CD4-positive, CD25-positive, alpha-beta regulatory T cell (primary cell): ENCODE measurements around the gene NR2F2. TPM values are rescaled to one million over a fixed set of nuclear protein-coding genes. Genes with fewer than 3 reads are reported as not detected.

Experiments
- ATAC-seq, 2 donors: fragments of 150-1000 bp; cut with Tn5 transposase; one replicate each; pipeline ENCODE4 v1.10.0; 2021; ENCODE audit warnings: low read depth in 2 of 2, moderate number of reproducible peaks in 2 of 2, moderate library complexity in 1 of 2
- DNase-seq, 3 donors: peaks; one replicate each; pipeline versions ENCODE4 v3.0.0 to v3.0.0-alpha.2; 2012 to 2022; ENCODE audit warnings: mixed read lengths in 1 of 3
- H3K27ac ChIP-seq: one replicate; pipeline ENCODE4 v1.7.0; 2013; ENCODE audit warnings: mild to moderate bottlenecking, low read length; ENCODE audit not compliant: insufficient read depth, poor library complexity, severe bottlenecking
- H3K27me3 ChIP-seq: one replicate; pipeline ENCODE4 v1.7.0; 2013; ENCODE audit warnings: low read length; ENCODE audit not compliant: control insufficient read depth, insufficient read depth
- H3K36me3 ChIP-seq: one replicate; pipeline ENCODE4 v1.7.0; 2013; ENCODE audit warnings: mild to moderate bottlenecking, low read length, moderate library complexity; ENCODE audit not compliant: control insufficient read depth, insufficient read depth
- H3K4me1 ChIP-seq: 2 replicates; pipeline ENCODE4 v1.7.0; 2013; ENCODE audit warnings: mild to moderate bottlenecking, low read length; ENCODE audit not compliant: insufficient read depth, control insufficient read depth, poor library complexity, severe bottlenecking
- H3K4me3 ChIP-seq: one replicate; pipeline ENCODE4 v1.7.0; 2013; ENCODE audit warnings: low read depth, mild to moderate bottlenecking, low read length, moderate library complexity
- H3K9me3 ChIP-seq, 2 experiments: 1 replicate in 1 of 2; 2 replicates in 1 of 2; pipeline ENCODE4 v1.7.0; 2013; ENCODE audit warnings: low read length in 2 of 2, mild to moderate bottlenecking in 1 of 2, moderate library complexity in 1 of 2; ENCODE audit not compliant: control insufficient read depth in 2 of 2
- H3K27ac Mint-ChIP-seq, 3 donors: one replicate each; pipeline ENCODE4 v1.8.0; 2020 to 2022; ENCODE audit warnings: mild to moderate bottlenecking in 3 of 3, mixed read lengths in 3 of 3, moderate library complexity in 2 of 3
- H3K27me3 Mint-ChIP-seq: one replicate; pipeline ENCODE4 v1.8.0; 2022; ENCODE audit warnings: mild to moderate bottlenecking, mixed read lengths
- H3K36me3 Mint-ChIP-seq: one replicate; pipeline ENCODE4 v1.8.0; 2020; ENCODE audit warnings: mixed read lengths
- H3K4me1 Mint-ChIP-seq, 4 donors: one replicate each; pipeline ENCODE4 v1.8.0; 2020 to 2022; ENCODE audit warnings: mixed read lengths in 4 of 4, mild to moderate bottlenecking in 1 of 4
- H3K4me3 Mint-ChIP-seq, 4 donors: one replicate each; pipeline ENCODE4 v1.8.0; 2020 to 2022; ENCODE audit warnings: mild to moderate bottlenecking in 4 of 4, mixed read lengths in 4 of 4, moderate library complexity in 3 of 4
- H3K9me3 Mint-ChIP-seq, 7 donors: one replicate each; pipeline ENCODE4 v1.8.0; 2020 to 2022; ENCODE audit warnings: mixed read lengths in 7 of 7, mild to moderate bottlenecking in 3 of 7, moderate library complexity in 2 of 7
- polyA plus RNA-seq, 4 donors: library from polyadenylated mRNA; unstranded; fragments of 300-500 nt; fragmentation: Illumina TruSeq; gene quantifications; one replicate each; pipeline ENCODE4 v1.2.3, GENCODE V29; 2021
- total RNA-seq: library from RNA; stranded (reverse); gene quantifications from one replicate; pipeline ENCODE4 v1.2.3, GENCODE V29; 2022

Gene NR2F2
- total and polyA plus RNA-seq, 5 donors from 2014 or later: not detected

DNA sequence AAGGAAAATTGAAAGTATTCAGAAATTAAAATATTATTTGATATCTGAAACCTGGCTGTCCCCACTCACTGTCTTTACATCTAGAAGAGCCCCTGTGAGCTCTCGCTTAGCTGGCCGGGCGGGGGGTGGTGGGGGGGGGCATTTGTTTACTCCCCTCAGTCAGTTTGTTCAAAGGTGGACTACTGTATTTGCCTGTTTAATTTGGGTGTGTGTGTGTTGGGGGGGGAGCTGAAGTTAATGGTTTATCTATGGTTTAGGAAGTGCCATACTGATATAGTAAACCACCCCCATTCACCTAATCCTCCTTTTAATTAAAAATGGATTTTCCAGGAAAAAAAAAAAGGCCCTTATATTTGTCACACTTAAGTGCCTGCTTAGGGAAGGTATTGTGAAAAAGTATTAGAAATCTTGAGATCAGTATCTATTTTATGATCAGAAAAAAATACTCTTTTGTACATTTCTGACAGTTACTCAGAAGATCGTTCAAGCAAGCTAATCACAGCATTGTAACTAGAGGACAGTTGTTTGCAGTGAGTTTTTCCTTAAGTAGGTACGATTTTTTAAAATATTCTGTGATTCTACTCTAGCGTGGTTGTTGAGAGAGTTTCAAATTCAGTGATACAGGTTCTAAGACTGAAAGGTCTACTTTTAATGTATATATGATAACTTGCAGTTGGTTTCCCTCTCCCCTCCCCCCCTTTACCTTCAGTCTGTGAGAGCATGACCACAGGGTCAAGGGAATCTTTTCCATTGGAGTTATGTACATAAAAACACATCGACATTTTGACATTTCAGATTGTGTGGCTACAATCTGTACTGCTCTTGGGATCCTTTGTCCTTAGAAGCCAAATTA, 8.5 kb downstream of the NR2F2 start:
- H3K4me3 Mint-ChIP-seq: peak overlapping the region in 1 of 4 donors; percentile 43
- H3K27me3 ChIP-seq: peaks cover 44% of the 10 kb centered on the region

GRCh38 chr15:96339619-96340347, 9.3 kb downstream of the NR2F2 start:
- Histone ChIP-seq H3K36me3 (no peaks in the 10 kb centered on the region), H3K9me3 (peaks cover 0 to 3% of the 10 kb centered on the region in 2 experiments), H3K4me1 (no peaks in the 10 kb centered on the region), H3K4me3 (no peak overlapping the region), H3K27me3 (peaks cover 43% of the 10 kb centered on the region), H3K27ac (no peak overlapping the region)
- Mint-ChIP-seq H3K36me3 (no peaks in the 10 kb centered on the region), H3K4me1 (peaks cover 0 to 17% (median 10%) of the 10 kb centered on the region in 4 donors), H3K27ac (no peak overlapping the region), H3K4me3 (peak overlapping the region in 1 of 4 donors; percentile 43), H3K27me3 (peaks cover 99% of the 10 kb centered on the region), H3K9me3 (peaks cover 0 to 23% (median 0%) of the 10 kb centered on the region in 7 donors)
- ATAC-seq (no peak), DNase-seq (no peak)

More for the DNA sequence above, 8.5 kb downstream of the NR2F2 start:
- Mint-ChIP-seq H3K27ac (no peak overlapping the region), H3K9me3 (peaks cover 0 to 23% (median 0%) of the 10 kb centered on the region in 7 donors), H3K4me1 (peaks cover 0 to 17% (median 10%) of the 10 kb centered on the region in 4 donors), H3K27me3 (peaks cover 99% of the 10 kb centered on the region), H3K36me3 (no peaks in the 10 kb centered on the region)
- H3K36me3 ChIP-seq: no peaks in the 10 kb centered on the region
- ATAC-seq: no peak
- H3K27ac ChIP-seq: no peak overlapping the region
- DNase-seq: no peak
- peaks cover 0 to 3% of the 10 kb centered on the region in 2 experiments for H3K9me3 ChIP-seq
- H3K4me1 ChIP-seq: no peaks in the 10 kb centered on the region
- no peak overlapping the region for H3K4me3 ChIP-seq

GRCh38 chr15:96340348-96340597, 9.8 kb downstream of the NR2F2 start:
- H3K27ac Mint-ChIP-seq: no peak overlapping the region
- Histone ChIP-seq H3K4me1 (no peaks in the 10 kb centered on the region), H3K9me3 (peaks cover 0 to 3% of the 10 kb centered on the region in 2 experiments), H3K36me3 (no peaks in the 10 kb centered on the region), H3K27me3 (peaks cover 43% of the 10 kb centered on the region), H3K4me3 (no peak overlapping the region), H3K27ac (no peak overlapping the region)
- ATAC-seq (no peak), DNase-seq (no peak)
- H3K4me3 Mint-ChIP-seq: peak overlapping the region in 1 of 4 donors; percentile 28
- H3K36me3 Mint-ChIP-seq: no peaks in the 10 kb centered on the region
- H3K27me3 Mint-ChIP-seq: peaks cover 98% of the 10 kb centered on the region
- peaks cover 0 to 19% (median 0%) of the 10 kb centered on the region in 7 donors for H3K9me3 Mint-ChIP-seq
- peaks cover 0 to 19% (median 10%) of the 10 kb centered on the region in 4 donors for H3K4me1 Mint-ChIP-seq

GRCh38 chr15:96340598-96341512, 10.4 kb downstream of the NR2F2 start:
- Mint-ChIP-seq H3K27me3 (peaks cover 98% of the 10 kb centered on the region), H3K4me3 (peak overlapping the region in 2 of 4 donors; percentile 33 to 43), H3K4me1 (peaks cover 0 to 25% (median 11%) of the 10 kb centered on the region in 4 donors), H3K9me3 (peaks cover 0 to 19% (median 0%) of the 10 kb centered on the region in 7 donors), H3K36me3 (no peaks in the 10 kb centered on the region), H3K27ac (no peak overlapping the region)
- Histone ChIP-seq H3K36me3 (no peaks in the 10 kb centered on the region), H3K4me3 (no peak overlapping the region), H3K27me3 (peaks cover 40% of the 10 kb centered on the region), H3K27ac (no peak overlapping the region), H3K9me3 (peaks cover 0 to 3% of the 10 kb centered on the region in 2 experiments), H3K4me1 (no peaks in the 10 kb centered on the region)
- no peak for DNase-seq
- no peak for ATAC-seq

GRCh38 chr15:96341513-96342405, 11.3 kb downstream of the NR2F2 start:
- Histone ChIP-seq H3K27me3 (peaks cover 38% of the 10 kb centered on the region), H3K9me3 (peaks cover 0 to 3% of the 10 kb centered on the region in 2 experiments), H3K4me1 (no peaks in the 10 kb centered on the region), H3K27ac (no peak overlapping the region), H3K4me3 (no peak overlapping the region), H3K36me3 (no peaks in the 10 kb centered on the region)
- ATAC-seq (no peak), DNase-seq (no peak)
- Mint-ChIP-seq H3K4me3 (peak overlapping the region in 2 of 4 donors; percentile 33 to 43), H3K27ac (no peak overlapping the region), H3K36me3 (no peaks in the 10 kb centered on the region), H3K4me1 (peaks cover 6 to 25% (median 11%) of the 10 kb centered on the region in 4 donors), H3K9me3 (peaks cover 0 to 19% (median 0%) of the 10 kb centered on the region in 7 donors), H3K27me3 (peaks cover 98% of the 10 kb centered on the region)

DNA sequence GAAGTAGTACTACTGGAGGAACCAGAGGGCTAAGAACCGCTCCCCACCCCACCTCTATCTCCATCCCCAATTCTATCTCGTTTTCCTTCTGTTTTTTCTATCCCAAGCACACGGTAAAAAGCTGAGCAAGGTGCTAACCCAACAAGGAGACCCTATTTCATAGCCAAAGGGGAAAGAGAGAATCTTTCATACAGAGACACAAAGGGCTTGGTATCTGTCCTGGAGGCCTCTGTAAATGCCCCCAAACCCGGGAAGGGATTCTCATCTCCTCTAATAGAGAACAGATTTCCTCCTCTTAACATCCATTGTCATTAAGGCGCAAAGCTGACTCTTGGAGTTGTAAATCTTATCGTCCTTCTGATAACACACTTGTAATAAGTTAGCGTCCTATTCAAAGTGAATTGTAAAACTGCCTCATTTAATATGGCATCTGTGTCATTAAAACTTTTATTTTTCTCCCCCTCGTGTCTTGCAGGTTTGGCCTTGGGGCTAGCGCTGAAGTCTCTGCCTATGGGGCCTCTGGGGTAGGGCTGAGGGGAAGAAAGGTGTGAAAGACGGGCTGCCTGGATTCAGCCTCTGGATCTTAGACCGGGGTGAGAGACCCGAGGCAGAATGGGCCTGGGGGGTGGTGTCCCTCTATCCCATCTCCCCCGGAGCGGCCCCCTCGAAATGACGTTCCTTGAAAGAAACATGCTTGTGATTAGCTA, 12.1 kb downstream of the NR2F2 start:
- H3K27ac ChIP-seq: no peak overlapping the region
- no peak for ATAC-seq
- H3K36me3 ChIP-seq: no peaks in the 10 kb centered on the region
- no peak overlapping the region for H3K4me3 ChIP-seq
- Mint-ChIP-seq H3K27me3 (peaks cover 98% of the 10 kb centered on the region), H3K9me3 (peaks cover 0 to 19% (median 0%) of the 10 kb centered on the region in 7 donors), H3K27ac (no peak overlapping the region), H3K4me3 (no peak overlapping the region), H3K4me1 (peaks cover 6 to 27% (median 9%) of the 10 kb centered on the region in 4 donors), H3K36me3 (no peaks in the 10 kb centered on the region)
- no peaks in the 10 kb centered on the region for H3K4me1 ChIP-seq
- H3K9me3 ChIP-seq: peaks cover 0 to 3% of the 10 kb centered on the region in 2 experiments
- DNase-seq: no peak
- H3K27me3 ChIP-seq: peaks cover 37% of the 10 kb centered on the region
